ENCODE data around the gene BCAS3. TPM values are rescaled to one million over a fixed set of nuclear protein-coding genes. Genes with fewer than 3 reads are reported as not detected.

The BCAS3 gene
- polyA plus RNA-seq, 1 donor from 2014 or later = 21.6 TPM

DNA sequence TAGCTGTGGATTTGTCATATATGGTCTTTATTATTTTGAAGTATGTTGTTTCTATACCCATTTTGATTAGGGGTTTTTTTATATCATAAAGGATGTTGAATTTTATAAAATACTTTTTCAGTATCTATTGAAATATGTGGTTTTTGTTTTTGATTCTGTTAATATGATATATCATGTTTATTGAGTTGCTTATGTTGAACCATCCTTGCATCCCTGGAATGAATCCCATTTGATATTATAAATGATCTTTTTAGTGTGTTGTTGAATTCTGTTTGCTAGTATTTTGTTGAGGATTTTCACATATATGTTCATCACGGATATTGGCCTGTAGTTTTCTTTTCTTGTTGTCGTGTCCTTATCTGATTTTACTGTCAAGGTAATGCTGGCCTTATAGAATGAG is 286.5 kb downstream of the BCAS3 start:
- Histone ChIP-seq H2AFZ (ENCODE audit: low read depth, low read length) (no peak overlapping the region), H3K79me2 (replicated peaks; ENCODE audit: insufficient read depth, low read length) (no peaks in the 10 kb centered on the region), H4K20me1 (ENCODE audit: insufficient read depth) (no peaks in the 10 kb centered on the region), H3K27me3 (ENCODE audit: insufficient read depth, low read depth, low read length) (no peaks in the 10 kb centered on the region), H3K9me3 (ENCODE audit: low read length) (no peaks in the 10 kb centered on the region), H3F3A (ENCODE audit: insufficient read depth, low read length, poor library complexity, severe bottlenecking) (no peaks in the 10 kb centered on the region), H3K36me3 (ENCODE audit: insufficient read depth, low read length) (no peaks in the 10 kb centered on the region), H3K4me2 (ENCODE audit: low read length) (no peak overlapping the region), H3K9me2 (ENCODE audit: insufficient read depth, low read length) (no peaks in the 10 kb centered on the region), H3K27ac (ENCODE audit: low read length) (no peak overlapping the region), H3K9ac (ENCODE audit: low read length) (no peak overlapping the region), H3K4me3 (ENCODE audit: low read length) (no peak overlapping the region)
- TF ChIP-seq TAF1 (IDR thresholded peaks at IDR 0.05; ENCODE audit: low read depth) (no peak), EZH2 (IDR thresholded peaks at IDR 0.05; ENCODE audit: borderline replicate concordance, insufficient read depth, low read length, poor library complexity, severe bottlenecking) (no peak), POLR2AphosphoS5 (IDR thresholded peaks at IDR 0.05) (no peak), MXI1 (conservative IDR thresholded peaks at IDR 0.05; ENCODE audit: poor library complexity, severe bottlenecking) (no peak), EP300 (conservative IDR thresholded peaks at IDR 0.05; ENCODE audit: poor library complexity, severe bottlenecking) (no peak)
- TF ChIP-seq, protein P1, sequence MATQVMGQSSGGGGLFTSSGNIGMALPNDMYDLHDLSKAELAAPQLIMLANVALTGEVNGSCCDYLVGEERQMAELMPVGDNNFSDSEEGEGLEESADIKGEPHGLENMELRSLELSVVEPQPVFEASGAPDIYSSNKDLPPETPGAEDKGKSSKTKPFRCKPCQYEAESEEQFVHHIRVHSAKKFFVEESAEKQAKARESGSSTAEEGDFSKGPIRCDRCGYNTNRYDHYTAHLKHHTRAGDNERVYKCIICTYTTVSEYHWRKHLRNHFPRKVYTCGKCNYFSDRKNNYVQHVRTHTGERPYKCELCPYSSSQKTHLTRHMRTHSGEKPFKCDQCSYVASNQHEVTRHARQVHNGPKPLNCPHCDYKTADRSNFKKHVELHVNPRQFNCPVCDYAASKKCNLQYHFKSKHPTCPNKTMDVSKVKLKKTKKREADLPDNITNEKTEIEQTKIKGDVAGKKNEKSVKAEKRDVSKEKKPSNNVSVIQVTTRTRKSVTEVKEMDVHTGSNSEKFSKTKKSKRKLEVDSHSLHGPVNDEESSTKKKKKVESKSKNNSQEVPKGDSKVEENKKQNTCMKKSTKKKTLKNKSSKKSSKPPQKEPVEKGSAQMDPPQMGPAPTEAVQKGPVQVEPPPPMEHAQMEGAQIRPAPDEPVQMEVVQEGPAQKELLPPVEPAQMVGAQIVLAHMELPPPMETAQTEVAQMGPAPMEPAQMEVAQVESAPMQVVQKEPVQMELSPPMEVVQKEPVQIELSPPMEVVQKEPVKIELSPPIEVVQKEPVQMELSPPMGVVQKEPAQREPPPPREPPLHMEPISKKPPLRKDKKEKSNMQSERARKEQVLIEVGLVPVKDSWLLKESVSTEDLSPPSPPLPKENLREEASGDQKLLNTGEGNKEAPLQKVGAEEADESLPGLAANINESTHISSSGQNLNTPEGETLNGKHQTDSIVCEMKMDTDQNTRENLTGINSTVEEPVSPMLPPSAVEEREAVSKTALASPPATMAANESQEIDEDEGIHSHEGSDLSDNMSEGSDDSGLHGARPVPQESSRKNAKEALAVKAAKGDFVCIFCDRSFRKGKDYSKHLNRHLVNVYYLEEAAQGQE (IDR thresholded peaks at IDR 0.05; ENCODE audit: borderline replicate concordance) = no peak

DNA sequence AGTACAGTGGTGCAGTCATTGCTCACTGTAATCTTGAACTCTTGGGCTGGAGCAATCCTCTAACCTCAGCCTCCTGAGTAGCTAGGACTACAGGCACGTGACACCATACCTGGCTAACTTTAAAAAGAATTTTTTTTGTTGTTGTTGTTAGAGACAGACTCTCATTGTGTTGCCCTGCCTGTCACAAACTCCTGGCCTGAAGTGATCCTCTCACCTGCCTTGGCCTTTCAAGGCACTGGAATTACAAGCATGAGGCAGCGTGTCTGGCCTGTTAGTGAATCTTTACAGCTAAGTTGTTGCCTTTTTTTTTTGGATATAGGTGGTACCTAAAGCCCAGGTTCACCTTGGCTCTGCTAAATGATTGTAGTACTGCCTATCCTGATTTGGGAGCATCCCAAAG is 290.6 kb downstream of the BCAS3 start:
- H3K9me2 ChIP-seq (ENCODE audit: insufficient read depth, low read length) = no peaks in the 10 kb centered on the region
- no peaks in the 10 kb centered on the region for H3K27me3 ChIP-seq (ENCODE audit: insufficient read depth, low read depth, low read length)
- H4K20me1 ChIP-seq (ENCODE audit: insufficient read depth) = no peaks in the 10 kb centered on the region
- no peaks in the 10 kb centered on the region for H3F3A ChIP-seq (ENCODE audit: insufficient read depth, low read length, poor library complexity, severe bottlenecking)
- no peak overlapping the region for H3K9ac ChIP-seq (ENCODE audit: low read length)
- no peaks in the 10 kb centered on the region for H3K79me2 ChIP-seq (replicated peaks; ENCODE audit: insufficient read depth, low read length)
- H3K9me3 ChIP-seq (ENCODE audit: low read length) = no peaks in the 10 kb centered on the region
- no peak overlapping the region for H2AFZ ChIP-seq (ENCODE audit: low read depth, low read length)
- no peaks in the 10 kb centered on the region for H3K36me3 ChIP-seq (ENCODE audit: insufficient read depth, low read length)
- TF ChIP-seq TAF1 (IDR thresholded peaks at IDR 0.05; ENCODE audit: low read depth) = no peak
- no peak for TF ChIP-seq SMC3 (conservative IDR thresholded peaks at IDR 0.05; ENCODE audit: poor library complexity)
- TF ChIP-seq POLR2AphosphoS5 (IDR thresholded peaks at IDR 0.05) = no peak
- TF ChIP-seq MXI1 (conservative IDR thresholded peaks at IDR 0.05; ENCODE audit: poor library complexity, severe bottlenecking) = no peak
- no peak for TF ChIP-seq RAD21 (conservative IDR thresholded peaks at IDR 0.05)
- no peak for TF ChIP-seq EZH2 (IDR thresholded peaks at IDR 0.05; ENCODE audit: borderline replicate concordance, insufficient read depth, low read length, poor library complexity, severe bottlenecking)
- TF ChIP-seq, protein P1 (IDR thresholded peaks at IDR 0.05; ENCODE audit: borderline replicate concordance) = no peak
- TF ChIP-seq, protein P2, sequence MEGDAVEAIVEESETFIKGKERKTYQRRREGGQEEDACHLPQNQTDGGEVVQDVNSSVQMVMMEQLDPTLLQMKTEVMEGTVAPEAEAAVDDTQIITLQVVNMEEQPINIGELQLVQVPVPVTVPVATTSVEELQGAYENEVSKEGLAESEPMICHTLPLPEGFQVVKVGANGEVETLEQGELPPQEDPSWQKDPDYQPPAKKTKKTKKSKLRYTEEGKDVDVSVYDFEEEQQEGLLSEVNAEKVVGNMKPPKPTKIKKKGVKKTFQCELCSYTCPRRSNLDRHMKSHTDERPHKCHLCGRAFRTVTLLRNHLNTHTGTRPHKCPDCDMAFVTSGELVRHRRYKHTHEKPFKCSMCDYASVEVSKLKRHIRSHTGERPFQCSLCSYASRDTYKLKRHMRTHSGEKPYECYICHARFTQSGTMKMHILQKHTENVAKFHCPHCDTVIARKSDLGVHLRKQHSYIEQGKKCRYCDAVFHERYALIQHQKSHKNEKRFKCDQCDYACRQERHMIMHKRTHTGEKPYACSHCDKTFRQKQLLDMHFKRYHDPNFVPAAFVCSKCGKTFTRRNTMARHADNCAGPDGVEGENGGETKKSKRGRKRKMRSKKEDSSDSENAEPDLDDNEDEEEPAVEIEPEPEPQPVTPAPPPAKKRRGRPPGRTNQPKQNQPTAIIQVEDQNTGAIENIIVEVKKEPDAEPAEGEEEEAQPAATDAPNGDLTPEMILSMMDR (IDR thresholded peaks at IDR 0.05; ENCODE audit: poor library complexity, severe bottlenecking) = no peak
- no peak for TF ChIP-seq EP300 (conservative IDR thresholded peaks at IDR 0.05; ENCODE audit: poor library complexity, severe bottlenecking)
- no peak overlapping the region for H3K4me2 ChIP-seq (ENCODE audit: low read length)
- no peak overlapping the region for H3K27ac ChIP-seq (ENCODE audit: low read length)
- H3K4me3 ChIP-seq (ENCODE audit: low read length) = no peak overlapping the region
